HG02610 (cell line): Measurements from ENCODE around the gene ATG4C.

Experiments
- ATAC-seq: cut with Tn5 transposase; IDR thresholded peaks from one replicate; pipeline ENCODE4 v1.9.1; 2021; ENCODE audit warnings: mild to moderate bottlenecking, moderate library complexity; ENCODE audit not compliant: unreplicated experiment

Gene ATG4C

DNA sequence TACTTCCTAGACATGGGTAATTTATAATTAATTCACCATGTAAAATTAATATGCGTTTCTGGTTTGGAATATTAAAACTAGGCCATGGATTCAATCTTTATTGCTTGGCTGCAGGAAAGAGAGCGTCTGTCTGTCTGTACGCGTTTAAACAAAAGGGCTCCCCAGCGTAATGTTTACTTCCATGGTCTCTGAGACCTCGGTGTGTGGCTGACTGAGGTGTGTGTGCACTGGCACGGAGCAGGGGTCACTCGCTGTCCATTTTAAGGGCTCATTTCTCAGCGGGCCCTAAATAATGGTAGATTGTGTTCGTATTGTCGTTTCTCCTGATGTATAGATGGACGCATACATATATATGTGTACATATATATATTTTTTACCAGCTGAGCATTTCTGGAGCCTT is 119.6 kb downstream of the ATG4C start:
- ATAC-seq: no peak

GRCh38 chr1:62903982-62904855 is 120.3 kb downstream of the ATG4C start:
- no peak for ATAC-seq

GRCh38 chr1:62904856-62905225 is 120.9 kb downstream of the ATG4C start:
- no peak for ATAC-seq

- ATAC-seq: no peak
Observed at GRCh38 chr1:62905309-62905708, 121.4 kb downstream of the ATG4C start.

- no peak for ATAC-seq
Observed at GRCh38 chr1:62905872-62906271, 121.9 kb downstream of the ATG4C start.

DNA sequence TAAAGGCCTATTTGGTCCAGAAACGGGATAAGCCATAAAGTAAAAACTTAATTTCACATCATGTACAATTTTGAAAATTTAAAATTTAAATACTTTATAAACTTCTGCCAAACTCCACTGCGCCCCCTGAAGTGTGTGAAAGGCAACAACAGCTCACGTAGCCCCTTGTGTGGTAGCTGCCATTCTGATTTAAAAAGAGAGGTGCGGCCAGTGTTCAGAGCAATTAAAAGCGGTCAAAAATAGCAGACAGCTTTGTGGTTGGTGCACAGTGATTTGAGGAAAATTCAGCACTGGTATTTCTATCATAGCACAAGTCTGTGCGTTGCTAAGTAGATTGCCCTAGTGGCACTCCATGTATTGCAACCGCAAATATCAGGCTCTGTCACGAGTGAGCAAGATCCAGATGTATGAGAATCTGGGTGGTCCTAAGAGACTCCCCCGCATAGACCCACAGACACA is 122.5 kb downstream of the ATG4C start:
- no peak for ATAC-seq

DNA sequence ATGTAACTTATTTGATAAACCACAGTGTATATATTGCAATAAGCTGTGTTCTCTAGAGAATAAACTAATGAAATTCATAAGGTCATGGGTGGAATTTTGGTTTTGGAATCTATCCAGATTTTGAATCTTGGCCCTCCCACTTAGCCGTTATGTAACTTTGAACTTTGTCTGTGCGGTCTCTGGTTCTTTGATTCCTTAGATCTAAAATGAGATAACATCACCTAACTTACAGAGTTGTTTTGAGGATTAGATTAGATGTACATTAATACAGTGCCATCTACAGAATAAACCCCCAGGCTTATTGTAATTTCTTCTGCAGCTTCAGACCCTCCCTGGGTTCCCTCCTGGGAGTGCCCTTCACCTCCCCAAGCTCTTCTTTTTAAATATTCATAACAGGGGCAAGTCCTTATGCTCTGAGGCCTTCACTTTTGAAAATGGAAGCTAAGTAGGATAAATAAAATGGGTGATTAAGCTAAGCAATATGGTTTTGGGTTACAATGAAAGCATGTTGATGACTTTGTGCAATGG is 124.3 kb downstream of the ATG4C start:
- no peak for ATAC-seq

- ATAC-seq: no peak
Observed at GRCh38 chr1:62912028-62912638, 128.2 kb downstream of the ATG4C start.
